Loucy (cell line): ENCODE data around the gene OR13C3.

ENCODE experiments used
- EZH2phosphoT487 ChIP-seq: fragments of 200-600 bp; IDR thresholded peaks from 2 replicates; pipeline ENCODE4 v1.6.1; 2018; ENCODE audit warnings: antibody characterized with exemption, mild to moderate bottlenecking, moderate library complexity, borderline replicate concordance
- TF ChIP-seq, protein P1 (sequence below): fragments of 200-600 bp; sonication (generic); conservative IDR thresholded peaks from 2 replicates; pipeline ENCODE4 v1.5.1; 2014; ENCODE audit warnings: mild to moderate bottlenecking, antibody characterized with exemption, low read length

DNA sequence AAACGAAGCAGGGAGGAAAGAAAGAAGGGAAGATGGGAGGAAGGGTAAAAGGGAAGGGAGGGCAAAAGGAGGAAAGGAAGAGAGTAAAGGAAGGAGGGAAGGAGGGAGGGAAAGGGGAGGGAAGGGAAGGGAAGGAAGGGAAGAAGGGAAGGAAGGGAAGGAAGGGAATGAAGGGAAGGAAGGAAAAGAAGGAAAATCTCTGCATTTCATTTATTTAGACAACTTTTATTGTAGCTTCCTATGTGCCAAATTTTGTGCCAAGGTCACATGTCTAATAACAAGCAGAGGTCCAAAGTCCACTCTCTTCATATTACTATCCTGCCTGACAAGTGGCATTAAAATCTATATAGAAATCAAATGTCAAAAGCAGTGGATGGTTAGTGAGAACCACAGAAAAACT, 2.6 kb upstream of the OR13C3 start:
- TF ChIP-seq, protein P1, sequence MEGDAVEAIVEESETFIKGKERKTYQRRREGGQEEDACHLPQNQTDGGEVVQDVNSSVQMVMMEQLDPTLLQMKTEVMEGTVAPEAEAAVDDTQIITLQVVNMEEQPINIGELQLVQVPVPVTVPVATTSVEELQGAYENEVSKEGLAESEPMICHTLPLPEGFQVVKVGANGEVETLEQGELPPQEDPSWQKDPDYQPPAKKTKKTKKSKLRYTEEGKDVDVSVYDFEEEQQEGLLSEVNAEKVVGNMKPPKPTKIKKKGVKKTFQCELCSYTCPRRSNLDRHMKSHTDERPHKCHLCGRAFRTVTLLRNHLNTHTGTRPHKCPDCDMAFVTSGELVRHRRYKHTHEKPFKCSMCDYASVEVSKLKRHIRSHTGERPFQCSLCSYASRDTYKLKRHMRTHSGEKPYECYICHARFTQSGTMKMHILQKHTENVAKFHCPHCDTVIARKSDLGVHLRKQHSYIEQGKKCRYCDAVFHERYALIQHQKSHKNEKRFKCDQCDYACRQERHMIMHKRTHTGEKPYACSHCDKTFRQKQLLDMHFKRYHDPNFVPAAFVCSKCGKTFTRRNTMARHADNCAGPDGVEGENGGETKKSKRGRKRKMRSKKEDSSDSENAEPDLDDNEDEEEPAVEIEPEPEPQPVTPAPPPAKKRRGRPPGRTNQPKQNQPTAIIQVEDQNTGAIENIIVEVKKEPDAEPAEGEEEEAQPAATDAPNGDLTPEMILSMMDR: no peak
- TF ChIP-seq EZH2phosphoT487: no peak
